H1 (cell line): Measurements from ENCODE around the gene KAZALD1. TPM values are rescaled to one million over a fixed set of nuclear protein-coding genes. Genes with fewer than 3 reads are reported as not detected.

Experiments used
- CTCF ChIA-PET: fragments of 300-600 bp; sonication (Branson Sonifier 250); formaldehyde crosslinking; loops from one replicate; lab custom pipeline; 2021; ENCODE audit not compliant: partially characterized antibody; lab: Charles Lee
- POLR2A ChIA-PET: fragments of 300-600 bp; sonication (Branson Sonifier 250); formaldehyde crosslinking; loops from one replicate; lab custom pipeline; 2021; ENCODE audit warnings: inconsistent platforms; ENCODE audit not compliant: partially characterized antibody; lab: Charles Lee
- DNase-seq, 2 experiments: peaks; one replicate each; pipeline versions ENCODE4 v3.0.0 to v3.0.0-alpha.2; 2010 to 2022; ENCODE audit warnings: low spot score in 2 of 2, low read depth in 1 of 2, mixed read lengths in 1 of 2
- FAIRE-seq: peaks from 2 replicates; lab custom pipeline; 2011; peaks lifted over from hg19 to GRCh38; lab: Jason Lieb, UNC
- H2AFZ ChIP-seq: 2 replicates; pipeline ENCODE4 v1.8.1; 2012; ENCODE audit warnings: low read length, inconsistent platforms
- H2AK5ac ChIP-seq: 2 replicates; pipeline ENCODE4 v1.6.1; 2013; ENCODE audit warnings: low read depth, low read length
- H2BK120ac ChIP-seq: replicated peaks from 2 replicates; pipeline ENCODE3; 2013; ENCODE audit warnings: low read depth, low read length, inconsistent platforms
- H2BK12ac ChIP-seq: 2 replicates; pipeline ENCODE4 v1.6.1; 2013; ENCODE audit warnings: low read depth, low read length
- H2BK15ac ChIP-seq: 2 replicates; pipeline ENCODE4 v1.6.1; 2013; ENCODE audit warnings: low read length
- H2BK20ac ChIP-seq: 2 replicates; pipeline ENCODE4 v1.6.1; 2013; ENCODE audit warnings: low read length
- H2BK5ac ChIP-seq: 2 replicates; pipeline ENCODE4 v1.6.1; 2013; ENCODE audit warnings: low read depth, low read length
- H3K14ac ChIP-seq: 2 replicates; pipeline ENCODE4 v1.6.1; 2013; ENCODE audit warnings: inconsistent platforms; ENCODE audit not compliant: insufficient read length
- H3K18ac ChIP-seq: 2 replicates; pipeline ENCODE4 v1.6.1; 2013; ENCODE audit warnings: low read length; ENCODE audit errors: extremely low read depth
- H3K23ac ChIP-seq: 2 replicates; pipeline ENCODE4 v1.6.1; 2013; ENCODE audit warnings: inconsistent platforms; ENCODE audit not compliant: insufficient read length
- H3K23me2 ChIP-seq: 2 replicates; pipeline ENCODE4 v1.6.1; 2013; ENCODE audit warnings: low read depth, low read length
- H3K27ac ChIP-seq: 2 replicates; pipeline ENCODE4 v1.6.1; 2011; ENCODE audit warnings: low read depth, low read length, inconsistent platforms
- H3K27me3 ChIP-seq, 4 experiments: replicated peaks in 1 of 4; 1 replicate in 1 of 4; 2 replicates in 3 of 4; pipeline versions ENCODE4 v1.6.1 to v1.8.1; 2011 to 2013; ENCODE audit warnings: low read length in 3 of 4, mild to moderate bottlenecking in 3 of 4, inconsistent platforms in 2 of 4, mixed read lengths in 2 of 4, moderate library complexity in 1 of 4; ENCODE audit not compliant: control insufficient read depth in 3 of 4, insufficient read depth in 3 of 4; ENCODE audit errors: extremely low read depth in 1 of 4
- H3K36me3 ChIP-seq, 4 experiments: 2 replicates each; pipeline versions ENCODE4 v1.6.1 to v1.8.1; 2011 to 2013; ENCODE audit warnings: mild to moderate bottlenecking in 4 of 4, low read length in 3 of 4, moderate library complexity in 2 of 4, control low read depth in 1 of 4, inconsistent platforms in 1 of 4; ENCODE audit not compliant: insufficient read depth in 4 of 4, control insufficient read depth in 2 of 4
- H3K4ac ChIP-seq: replicated peaks from 2 replicates; pipeline ENCODE3; 2013; ENCODE audit warnings: low read length, low read depth, mixed read lengths, inconsistent platforms; ENCODE audit not compliant: insufficient read length
- H3K4me1 ChIP-seq, 4 experiments: replicated peaks in 1 of 4; 1 replicate in 1 of 4; 2 replicates in 3 of 4; pipeline versions ENCODE4 v1.6.1 to v1.8.1; 2011 to 2013; ENCODE audit warnings: low read length in 3 of 4, inconsistent platforms in 2 of 4, mixed read lengths in 1 of 4; ENCODE audit not compliant: insufficient read depth in 4 of 4, control insufficient read depth in 3 of 4
- H3K4me2 ChIP-seq, 2 experiments: 2 replicates each; pipeline versions ENCODE4 v1.6.1 to v1.8.1; 2011 to 2013; ENCODE audit warnings: low read depth in 2 of 2, low read length in 2 of 2, control low read depth in 1 of 2, inconsistent platforms in 1 of 2, mild to moderate bottlenecking in 1 of 2; ENCODE audit not compliant: insufficient read depth in 1 of 2
- H3K4me3 ChIP-seq, 4 experiments: fragments of 200-600, 300-600 bp in 1 of 4; sonication (generic), shearing (Covaris generic), sonication (Bioruptor Twin) in 1 of 4; 2 replicates each; pipeline versions ENCODE4 v1.5.1 to v1.8.1; 2011 to 2016; ENCODE audit warnings: low read length in 4 of 4, low read depth in 3 of 4, control low read depth in 2 of 4, inconsistent platforms in 2 of 4, mild to moderate bottlenecking in 2 of 4, mixed read lengths in 1 of 4, moderate library complexity in 1 of 4; ENCODE audit not compliant: insufficient read depth in 2 of 4; ENCODE audit errors: extremely low read depth in 1 of 4
- H3K56ac ChIP-seq: replicated peaks from 2 replicates; pipeline ENCODE3; 2013; ENCODE audit warnings: low read depth, mild to moderate bottlenecking, mixed read lengths, low read length, inconsistent platforms; ENCODE audit not compliant: insufficient read length
- H3K79me1 ChIP-seq: 2 replicates; pipeline ENCODE4 v1.6.1; 2013; ENCODE audit warnings: low read depth, low read length, control low read depth
- H3K79me2 ChIP-seq, 2 experiments: 2 replicates each; pipeline versions ENCODE4 v1.6.1 to v1.8.1; 2012 to 2013; ENCODE audit warnings: low read length in 2 of 2, mild to moderate bottlenecking in 2 of 2, inconsistent platforms in 1 of 2; ENCODE audit not compliant: insufficient read depth in 2 of 2, control insufficient read depth in 1 of 2
- H3K9ac ChIP-seq, 4 experiments: replicated peaks in 1 of 4; 1 replicate in 1 of 4; 2 replicates in 3 of 4; pipeline versions ENCODE4 v1.6.1 to v1.8.1; 2011 to 2013; ENCODE audit warnings: low read depth in 3 of 4, low read length in 3 of 4, control low read depth in 2 of 4, mild to moderate bottlenecking in 2 of 4, moderate library complexity in 2 of 4, inconsistent platforms in 1 of 4; ENCODE audit errors: extremely low read depth in 1 of 4
- H3K9me3 ChIP-seq, 2 experiments: 2 replicates each; pipeline versions ENCODE4 v1.6.1 to v1.8.1; 2012 to 2013; ENCODE audit warnings: mild to moderate bottlenecking in 2 of 2, moderate library complexity in 2 of 2, control low read depth in 1 of 2, inconsistent platforms in 1 of 2, low read depth in 1 of 2, low read length in 1 of 2, mixed read lengths in 1 of 2; ENCODE audit not compliant: insufficient read depth in 2 of 2
- H4K20me1 ChIP-seq, 2 experiments: replicated peaks in 1 of 2; 2 replicates each; pipeline versions ENCODE3 to v1.8.1; 2011 to 2013; ENCODE audit warnings: inconsistent platforms in 2 of 2, low read length in 2 of 2, mild to moderate bottlenecking in 1 of 2; ENCODE audit not compliant: insufficient read depth in 2 of 2, control insufficient read depth in 1 of 2
- H4K5ac ChIP-seq: 2 replicates; pipeline ENCODE4 v1.6.1; 2013; ENCODE audit warnings: low read length, low read depth, mixed read lengths, inconsistent platforms; ENCODE audit not compliant: insufficient read length
- H4K8ac ChIP-seq: 2 replicates; pipeline ENCODE4 v1.8.0; 2013; ENCODE audit warnings: mild to moderate bottlenecking, moderate library complexity, low read length, inconsistent platforms; ENCODE audit not compliant: insufficient read depth; ENCODE audit errors: extremely low read depth
- H4K91ac ChIP-seq: replicated peaks from 2 replicates; pipeline ENCODE3; 2013; ENCODE audit warnings: low read length, mixed read lengths, inconsistent platforms; ENCODE audit not compliant: insufficient read length
- EGR1 ChIP-seq: IDR thresholded peaks from 2 replicates; pipeline ENCODE4 v1.6.1; 2011; ENCODE audit warnings: low read depth, low read length, borderline replicate concordance
- EP300 ChIP-seq, 2 experiments: IDR thresholded peaks; 1 replicate in 1 of 2; 2 replicates in 1 of 2; pipeline ENCODE4 v1.6.1; 2011 to 2012; ENCODE audit warnings: low read depth in 2 of 2, low read length in 2 of 2, mild to moderate bottlenecking in 2 of 2, borderline replicate concordance in 1 of 2, inconsistent platforms in 1 of 2, moderate library complexity in 1 of 2
- GABPA ChIP-seq: IDR thresholded peaks from 2 replicates; pipeline ENCODE4 v1.6.1; 2011; ENCODE audit warnings: mild to moderate bottlenecking, low read length, moderate library complexity, borderline replicate concordance; ENCODE audit not compliant: insufficient read depth
- TAF7 ChIP-seq: optimal IDR thresholded peaks from 2 replicates; pipeline ENCODE3; 2011; ENCODE audit warnings: low read depth, mild to moderate bottlenecking, inconsistent platforms, low read length, moderate library complexity, borderline replicate concordance
- TEAD4 ChIP-seq: IDR thresholded peaks from 2 replicates; pipeline ENCODE4 v1.6.1; 2012; ENCODE audit warnings: low read depth, low read length, inconsistent platforms, mixed read lengths
- WGBS, 2 experiments: shearing (Covaris generic) in 1 of 2; methylation state at CpG; one replicate each; pipeline versions ENCODE4 v1.1.6 to v1.1.7; 2013 to 2015; ENCODE audit warnings: low lambda C conversion rate in 2 of 2, mixed read lengths in 2 of 2, inconsistent platforms in 1 of 2, low coverage in 1 of 2, missing lambda C conversion rate in 1 of 2; ENCODE audit not compliant: insufficient replicate concordance in 2 of 2, insufficient coverage in 1 of 2, insufficient read length in 1 of 2; ENCODE audit errors: extremely low coverage in 1 of 2, missing lambda C conversion rate in 1 of 2; 5-methylcytosine and 5-hydroxymethylcytosine counted together
- polyA plus RNA-seq, 7 experiments: library from polyadenylated mRNA; depleted of rRNA in 3 of 7; stranded (reverse) in 5 of 7; unstranded in 2 of 7; fragments of >200 nt in 5 of 7; fragments of 200-250 nt in 2 of 7; gene quantifications; 1 replicate in 5 of 7; 2 replicates in 1 of 7; 4 replicates in 1 of 7; pipeline versions ENCODE4 v1.2.1 to v1.2.3, GENCODE V29; 2011 to 2013; ENCODE audit warnings: missing spikeins in 2 of 7, mixed read lengths in 2 of 7
- total RNA-seq: library from RNA; stranded (reverse); fragmentation: NEBNext Ultra II Directional; extraction: Animal tissue kit (Norgen Biotek cat#: 25700); gene quantifications from 2 replicates; pipeline ENCODE4 v1.2.1, GENCODE V29; 2021

Gene KAZALD1
- total and polyA plus RNA-seq, 2 of the 8 experiments (the other 6 are each of a cell fraction or from before 2014, with no cell fraction given), result 0.65 to 1.9 TPM

GRCh38 chr10:101080933-101081931 lies 19.4 kb downstream of the KAZALD1 start:
- Histone ChIP-seq H3K14ac (no peak overlapping the region), H4K91ac (no peak overlapping the region), H4K20me1 (no peaks in the 10 kb centered on the region), H3K56ac (no peak overlapping the region), H3K27me3 (peaks cover 0 to 22% (median 11%) of the 10 kb centered on the region in 4 experiments; a peak in 4 of 7 replicates), H2BK12ac (no peak overlapping the region), H3K9ac (no peak overlapping the region), H3K23me2 (no peaks in the 10 kb centered on the region), H2AK5ac (no peak overlapping the region), H3K79me1 (no peaks in the 10 kb centered on the region), H3K4ac (no peak overlapping the region), H3K36me3 (no peaks in the 10 kb centered on the region), H4K8ac (no peak overlapping the region), H2BK5ac (no peak overlapping the region), H2BK20ac (no peak overlapping the region), H3K9me3 (no peaks in the 10 kb centered on the region), H2BK15ac (no peak overlapping the region), H2AFZ (no peak overlapping the region), H3K23ac (no peak overlapping the region), H3K18ac (no peak overlapping the region), H2BK120ac (no peak overlapping the region), H3K27ac (no peak overlapping the region), H3K4me2 (no peak overlapping the region), H3K4me1 (peaks cover 0 to under 1% (median under 1%) of the 10 kb centered on the region in 4 experiments; a peak in 3 of 7 replicates), H3K4me3 (no peak overlapping the region), H4K5ac (no peak overlapping the region), H3K79me2 (no peaks in the 10 kb centered on the region)
- POLR2A ChIA-PET, result interaction anchor here (0.6 kb wide), 1 partner anchor 73 kb away, joined by 3 read pairs; no protein-coding TSS in a partner anchor
- WGBS, 2 experiments, result 44 to 100% methylated on average over 1 to 5 of the region's 5 CpGs
- CTCF ChIA-PET, result interaction anchor here (1.2 to 59.5 kb wide), 7 partner anchors 18 to 133 kb away, joined by 4 to 2176 read pairs (median 4); partner anchors contain the start of genes KAZALD1, PDZD7 and SFXN3
- no peak for DNase-seq
- peak; percentile 93 for FAIRE-seq
- peak; percentile 41; the same call in 1 of the 2 replicates for TF ChIP-seq TEAD4
- TF ChIP-seq TAF7, result no peak
- TF ChIP-seq EP300 (IDR thresholded peaks at IDR 0.05; ENCODE audit: borderline replicate concordance in 1 of 2, low read depth in 2 of 2, low read length in 2 of 2), result no peak
- no peak for TF ChIP-seq GABPA
- TF ChIP-seq EGR1, result no peak
